GM23338 (cell line): Measurements from ENCODE around the gene KCNQ1OT1. TPM values are rescaled to one million over a fixed set of nuclear protein-coding genes. Genes with fewer than 3 reads are reported as not detected.

Experiments used
- ATAC-seq: fragments of 200-7000 bp; cut with Tn5 transposase; 3 replicates; pipeline ENCODE4 v1.9.1; 2020
- DNase-seq: peaks from one replicate; pipeline ENCODE4 v3.0.0-alpha.2; 2015; ENCODE audit warnings: low spot score
- H2AFZ ChIP-seq: fragments of 200-600 bp; sonication (generic); 2 replicates; pipeline ENCODE4 v1.8.0; 2016; ENCODE audit warnings: antibody characterized with exemption, mild to moderate bottlenecking, moderate library complexity
- H3F3A ChIP-seq: fragments of 200-600 bp; sonication (generic); replicated peaks from 2 replicates; pipeline ENCODE4 v1.8.0; 2017; ENCODE audit warnings: antibody characterized with exemption, mixed run types, low read depth
- H3K27ac ChIP-seq: fragments of 200-600 bp; sonication (generic); 2 replicates; pipeline ENCODE4 v1.6.1; 2016; ENCODE audit warnings: low read depth
- H3K27me3 ChIP-seq: fragments of 200-600 bp; sonication (generic); 2 replicates; pipeline ENCODE4 v1.8.0; 2016; ENCODE audit warnings: mild to moderate bottlenecking, mixed run types, moderate library complexity; ENCODE audit not compliant: insufficient read depth
- H3K36me3 ChIP-seq: fragments of 200-600 bp; sonication (generic); 2 replicates; pipeline ENCODE4 v1.8.0; 2016; ENCODE audit warnings: mild to moderate bottlenecking; ENCODE audit not compliant: insufficient read depth
- H3K4me1 ChIP-seq: fragments of 200-600 bp; sonication (generic); 2 replicates; pipeline ENCODE4 v1.8.0; 2016; ENCODE audit warnings: mild to moderate bottlenecking, moderate library complexity; ENCODE audit not compliant: insufficient read depth
- H3K4me2 ChIP-seq: fragments of 200-600 bp; sonication (generic); 2 replicates; pipeline ENCODE4 v1.7.1; 2017; ENCODE audit warnings: mixed run types
- H3K4me3 ChIP-seq: fragments of 200-600 bp; sonication (generic); 2 replicates; pipeline ENCODE4 v1.6.1; 2016; ENCODE audit warnings: mixed run types
- H3K79me2 ChIP-seq: fragments of 200-600 bp; sonication (generic); replicated peaks from 2 replicates; pipeline ENCODE4 v1.8.0; 2017; ENCODE audit warnings: mild to moderate bottlenecking; ENCODE audit not compliant: insufficient read depth
- H3K9me2 ChIP-seq: fragments of 200-600 bp; sonication (generic); 2 replicates; pipeline ENCODE4 v1.8.0; 2017; ENCODE audit not compliant: insufficient read depth
- H4K20me1 ChIP-seq: fragments of 200-600 bp; sonication (generic); replicated peaks from 2 replicates; pipeline ENCODE4 v1.8.0; 2017; ENCODE audit warnings: mild to moderate bottlenecking; ENCODE audit not compliant: insufficient read depth
- H3K27ac Mint-ChIP-seq: 2 replicates; pipeline ENCODE4 v1.8.0; 2020; ENCODE audit warnings: inconsistent platforms, mild to moderate bottlenecking, moderate library complexity, mixed read lengths
- H3K27me3 Mint-ChIP-seq: 3 replicates; pipeline ENCODE4 v1.8.0; 2022; ENCODE audit warnings: low read depth, mild to moderate bottlenecking, moderate library complexity, mixed read lengths, inconsistent platforms; ENCODE audit not compliant: insufficient read depth, poor library complexity
- H3K36me3 Mint-ChIP-seq: 3 replicates; pipeline ENCODE4 v1.8.0; 2021; ENCODE audit warnings: low read depth, mild to moderate bottlenecking, inconsistent platforms, moderate library complexity, mixed read lengths
- H3K4me1 Mint-ChIP-seq: 3 replicates; pipeline ENCODE4 v1.8.0; 2020; ENCODE audit warnings: mild to moderate bottlenecking, inconsistent platforms, mixed read lengths
- H3K4me3 Mint-ChIP-seq: 3 replicates; pipeline ENCODE4 v1.8.0; 2021; ENCODE audit warnings: moderate library complexity, mild to moderate bottlenecking, inconsistent platforms, mixed read lengths
- H3K9me3 Mint-ChIP-seq: 3 replicates; pipeline ENCODE4 v1.8.0; 2020; ENCODE audit warnings: moderate library complexity, mild to moderate bottlenecking, inconsistent platforms, mixed read lengths
- CREB1 ChIP-seq: fragments of 250-450 bp; sonication (Bioruptor Pico); IDR thresholded peaks from 2 replicates; pipeline ENCODE4 v1.5.0; 2020; ENCODE audit warnings: low read depth, mild to moderate bottlenecking, moderate library complexity
- CTCF ChIP-seq, 2 experiments: fragments of 200-600 bp in 1 of 2; sonication (generic) in 1 of 2; conservative IDR thresholded peaks; 2 replicates each; pipeline versions ENCODE4 v1.5.1 to v1.6.1; 2016 to 2017; ENCODE audit warnings: antibody characterized with exemption in 2 of 2, low read depth in 2 of 2, mild to moderate bottlenecking in 2 of 2, moderate library complexity in 1 of 2
- EZH2 ChIP-seq: fragments of 200-600 bp; sonication (generic); IDR thresholded peaks from one replicate; pipeline ENCODE4 v1.8.0; 2017; ENCODE audit warnings: antibody characterized with exemption, mild to moderate bottlenecking, low read depth; ENCODE audit not compliant: unreplicated experiment
- EZH2phosphoT487 ChIP-seq: fragments of 200-600 bp; sonication (generic); IDR thresholded peaks from one replicate; pipeline ENCODE4 v1.8.1; 2018; ENCODE audit warnings: antibody characterized with exemption; ENCODE audit not compliant: unreplicated experiment
- JUNB ChIP-seq: IDR thresholded peaks from one replicate; pipeline ENCODE4 v1.6.1; 2016; ENCODE audit warnings: antibody characterized with exemption; ENCODE audit not compliant: unreplicated experiment
- NANOG ChIP-seq: IDR thresholded peaks from 2 replicates; pipeline ENCODE4 v1.6.1; 2016; ENCODE audit warnings: antibody characterized with exemption, borderline replicate concordance
- POLR2AphosphoS5 ChIP-seq: IDR thresholded peaks from 2 replicates; pipeline ENCODE4 v1.6.1; 2016; ENCODE audit warnings: antibody characterized with exemption, low read depth
- REST ChIP-seq: IDR thresholded peaks from one replicate; pipeline ENCODE4 v1.6.1; 2018; ENCODE audit warnings: antibody characterized with exemption; ENCODE audit not compliant: unreplicated experiment
- STAT1 ChIP-seq: IDR thresholded peaks from one replicate; pipeline ENCODE4 v1.6.1; 2016; ENCODE audit warnings: antibody characterized with exemption; ENCODE audit not compliant: unreplicated experiment
- ZNF114 ChIP-seq: fragments of 250-450 bp; sonication (Bioruptor Pico); IDR thresholded peaks from 2 replicates; pipeline ENCODE4 v1.5.0; 2020; ENCODE audit warnings: mild to moderate bottlenecking, moderate library complexity
- ZNF331 ChIP-seq: fragments of 250-450 bp; sonication (Bioruptor Pico); IDR thresholded peaks from 2 replicates; pipeline ENCODE4 v1.5.0; 2020; ENCODE audit warnings: low read depth, mild to moderate bottlenecking, moderate library complexity
- ZNF462 ChIP-seq: fragments of 250-450 bp; sonication (Bioruptor Pico); IDR thresholded peaks from 2 replicates; pipeline ENCODE4 v1.5.0; 2020; ENCODE audit warnings: mild to moderate bottlenecking, moderate library complexity
- polyA plus RNA-seq: library from polyadenylated mRNA; unstranded; fragments of >200 nt; fragmentation: Nextera tagmentation; extraction: Ambion mirVana; gene quantifications from 2 replicates; pipeline ENCODE4 v1.2.1, GENCODE V29; 2016
- total RNA-seq: library from RNA; depleted of rRNA; stranded (reverse); fragments of >200 nt; shearing (Covaris generic); gene quantifications from 2 replicates; pipeline ENCODE4 v1.2.3, GENCODE V29; 2014
- TF ChIP-seq, protein P1 (sequence below): IDR thresholded peaks from 2 replicates; pipeline ENCODE4 v1.6.1; 2016; ENCODE audit warnings: antibody characterized with exemption

The KCNQ1OT1 gene
- total and polyA plus RNA-seq, 2 experiments from 2014 or later, result 1.5 to 4.2 TPM

DNA sequence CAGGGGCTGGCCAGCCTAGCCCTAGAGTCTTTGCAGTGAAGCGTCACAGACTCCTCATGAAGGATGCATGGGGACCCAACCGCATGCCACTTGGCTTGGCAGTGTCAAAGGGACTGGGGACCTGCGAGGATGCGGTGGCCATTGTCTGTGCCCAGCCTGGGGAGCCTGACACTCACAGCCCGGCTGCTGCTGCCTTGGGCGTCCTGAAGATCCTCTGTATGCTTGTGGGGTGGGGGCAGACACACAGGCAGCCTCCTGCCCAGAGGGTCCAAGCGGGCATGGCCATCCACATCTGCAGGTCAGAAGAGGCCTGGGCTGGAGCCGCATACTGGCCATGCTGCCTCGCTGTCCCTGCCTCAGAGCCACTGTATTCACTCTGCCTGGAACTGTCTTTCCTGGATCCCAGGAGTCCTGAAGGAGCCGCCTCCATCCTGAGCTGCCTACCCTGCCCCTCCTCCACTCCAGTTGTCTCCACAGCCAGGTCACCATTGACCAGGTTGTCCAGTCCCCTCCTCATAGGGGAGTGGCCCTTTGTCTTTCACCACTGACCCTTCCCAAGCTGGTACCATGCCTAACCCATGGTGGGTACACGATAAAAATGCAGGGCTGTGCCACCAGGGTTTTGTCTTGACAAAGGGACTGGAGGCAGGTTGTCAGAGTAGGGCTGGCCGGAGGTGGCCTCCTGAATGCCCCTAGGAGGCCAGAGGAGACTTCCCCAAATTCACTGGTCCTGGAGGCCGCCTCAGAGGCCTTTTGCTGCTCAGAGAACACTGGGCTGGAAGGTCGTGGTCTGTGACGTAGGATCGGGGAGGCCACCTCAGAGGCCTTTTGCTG is 107.0 kb downstream of the KCNQ1OT1 start:
- Histone ChIP-seq H3F3A (no peaks in the 10 kb centered on the region), H3K4me1 (no peaks in the 10 kb centered on the region), H2AFZ (no peak overlapping the region), H4K20me1 (no peaks in the 10 kb centered on the region), H3K9me2 (no peaks in the 10 kb centered on the region), H3K27me3 (peaks cover 99% of the 10 kb centered on the region), H3K36me3 (no peaks in the 10 kb centered on the region), H3K27ac (no peak overlapping the region), H3K4me2 (no peak overlapping the region), H3K4me3 (no peak overlapping the region), H3K79me2 (no peaks in the 10 kb centered on the region)
- DNase-seq, result no peak
- H3K27me3 Mint-ChIP-seq, result peaks cover 89% of the 10 kb centered on the region
- no peak for ATAC-seq
- H3K36me3 Mint-ChIP-seq, result peaks cover 4% of the 10 kb centered on the region; the same call in 1 of the 3 replicates
- no peak for TF ChIP-seq EZH2
- TF ChIP-seq, protein P1, sequence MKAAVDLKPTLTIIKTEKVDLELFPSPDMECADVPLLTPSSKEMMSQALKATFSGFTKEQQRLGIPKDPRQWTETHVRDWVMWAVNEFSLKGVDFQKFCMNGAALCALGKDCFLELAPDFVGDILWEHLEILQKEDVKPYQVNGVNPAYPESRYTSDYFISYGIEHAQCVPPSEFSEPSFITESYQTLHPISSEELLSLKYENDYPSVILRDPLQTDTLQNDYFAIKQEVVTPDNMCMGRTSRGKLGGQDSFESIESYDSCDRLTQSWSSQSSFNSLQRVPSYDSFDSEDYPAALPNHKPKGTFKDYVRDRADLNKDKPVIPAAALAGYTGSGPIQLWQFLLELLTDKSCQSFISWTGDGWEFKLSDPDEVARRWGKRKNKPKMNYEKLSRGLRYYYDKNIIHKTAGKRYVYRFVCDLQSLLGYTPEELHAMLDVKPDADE, result no peak
- no peak for TF ChIP-seq NANOG
- TF ChIP-seq REST, result no peak
- TF ChIP-seq CREB1 (CRISPR knock-in tag), result no peak
- TF ChIP-seq POLR2AphosphoS5, result no peak
- TF ChIP-seq ZNF331 (CRISPR knock-in tag), result no peak
- no peak for TF ChIP-seq EZH2phosphoT487
- TF ChIP-seq ZNF462 (CRISPR knock-in tag), result no peak
- TF ChIP-seq CTCF (conservative IDR thresholded peaks at IDR 0.05; ENCODE audit: low read depth in 2 of 2), result no peak
- TF ChIP-seq STAT1, result no peak
- TF ChIP-seq JUNB, result no peak
- TF ChIP-seq ZNF114, result no peak
- no peak overlapping the region for H3K4me3 Mint-ChIP-seq
- peaks cover 9% of the 10 kb centered on the region for H3K9me3 Mint-ChIP-seq
- peaks cover 3% of the 10 kb centered on the region; the same call in 1 of the 3 replicates for H3K4me1 Mint-ChIP-seq
- H3K27ac Mint-ChIP-seq, result no peak overlapping the region
